Stimulated activated CD4-positive, alpha-beta T cell treated with anti-CD3 and anti-CD28 coated beads, Interleukin-15, amount 100 ng/mL, for 48 hours (primary cell): Measurements from ENCODE around the gene CCDC158.
"Not testable (repeated sequence)": the region's sequence is repeated elsewhere in the genome, so short reads cannot be mapped to it uniquely, and the experiment has no call there.

Experiments
- DNase-seq, 2 donors: peaks; one replicate each; pipeline ENCODE4 v3.0.0-alpha.2; 2020; ENCODE audit warnings: low read depth in 2 of 2

CCDC158 gene

GRCh38 chr4:76420762-76421581 lies at the start of gene CCDC158:
CCDC158 (minus strand) TSS chr4:76421141; CDS start chr4:76403207, 17,934 bp downstream.
- no peak for DNase-seq

GRCh38 chr4:76470532-76470931 lies 49.6 kb upstream of the CCDC158 start:
- no peak for DNase-seq

GRCh38 chr4:76470064-76470463 lies 49.1 kb upstream of the CCDC158 start:
- no peak for DNase-seq

- DNase-seq = no peak
Measured at GRCh38 chr4:76463568-76463967, 42.6 kb upstream of the CCDC158 start.

GRCh38 chr4:76459291-76459723 lies 38.4 kb upstream of the CCDC158 start:
- no peak for DNase-seq

GRCh38 chr4:76458825-76459224 lies 37.9 kb upstream of the CCDC158 start:
- DNase-seq = no peak

- no peak for DNase-seq
Measured at GRCh38 chr4:76458297-76458696, 37.4 kb upstream of the CCDC158 start.

GRCh38 chr4:76457885-76458284 lies 36.9 kb upstream of the CCDC158 start:
- no peak for DNase-seq

- DNase-seq = not testable (repeated sequence)
Measured at GRCh38 chr4:76454073-76454472, 33.1 kb upstream of the CCDC158 start.

- DNase-seq = no peak
Measured at GRCh38 chr4:76453232-76453631, 32.3 kb upstream of the CCDC158 start.

- no peak for DNase-seq
Measured at GRCh38 chr4:76449833-76450232, 28.9 kb upstream of the CCDC158 start.

GRCh38 chr4:76449362-76449767 lies 28.4 kb upstream of the CCDC158 start:
- no peak for DNase-seq

GRCh38 chr4:76448211-76448610 lies 27.3 kb upstream of the CCDC158 start:
- no peak for DNase-seq

- no peak for DNase-seq
Measured at GRCh38 chr4:76447393-76447851, 26.5 kb upstream of the CCDC158 start.

GRCh38 chr4:76445911-76446310 lies 25.0 kb upstream of the CCDC158 start:
- no peak for DNase-seq

- no peak for DNase-seq
Measured at GRCh38 chr4:76443376-76443775, 22.4 kb upstream of the CCDC158 start.

- DNase-seq = no peak
Measured at GRCh38 chr4:76442807-76443206, 21.9 kb upstream of the CCDC158 start.

GRCh38 chr4:76441881-76442280 lies 20.9 kb upstream of the CCDC158 start:
- DNase-seq = no peak

- DNase-seq = no peak
Measured at GRCh38 chr4:76439491-76439890, 18.6 kb upstream of the CCDC158 start.

- DNase-seq = no peak
Measured at GRCh38 chr4:76435528-76436319, 14.8 kb upstream of the CCDC158 start.

GRCh38 chr4:76434901-76435527 lies 14.1 kb upstream of the CCDC158 start, which contains the start of gene SHROOM3:
SHROOM3 (plus strand) TSS chr4:76435229; CDS start chr4:76436053, 824 bp downstream.
- DNase-seq = no peak
